WTC11 (cell line): Measurements from ENCODE around the gene HPCAL1. TPM values are rescaled to one million over a fixed set of nuclear protein-coding genes. Genes with fewer than 3 reads are reported as not detected.

ENCODE experiments used
- ATAC-seq: fragments of 200-7000 bp; cut with Tn5 transposase; 2 replicates; pipeline ENCODE4 v1.10.0; 2021; ENCODE audit warnings: mild to moderate bottlenecking, moderate library complexity
- CTCF ChIA-PET: fragments of 300-600 bp; sonication (Branson Sonifier 250); formaldehyde crosslinking; loops from one replicate; lab custom pipeline; 2021; ENCODE audit warnings: antibody characterized with exemption; lab: Charles Lee
- POLR2A ChIA-PET: fragments of 350-600 bp; sonication (Branson Sonifier 250); formaldehyde crosslinking; loops from one replicate; lab custom pipeline; 2021; ENCODE audit warnings: antibody characterized with exemption; lab: Charles Lee
- DNase-seq: peaks from one replicate; pipeline ENCODE4 v3.0.0; 2021; ENCODE audit warnings: low spot score
- H3K27ac Mint-ChIP-seq: 2 replicates; pipeline ENCODE4 v1.8.0; 2021; ENCODE audit warnings: mixed read lengths
- H3K27me3 Mint-ChIP-seq: 2 replicates; pipeline ENCODE4 v1.8.0; 2021; ENCODE audit warnings: low read depth, mild to moderate bottlenecking, moderate library complexity, mixed read lengths
- H3K36me3 Mint-ChIP-seq: 2 replicates; pipeline ENCODE4 v1.8.0; 2021; ENCODE audit warnings: mixed read lengths
- H3K4me1 Mint-ChIP-seq: 2 replicates; pipeline ENCODE4 v1.8.0; 2022; ENCODE audit warnings: mixed read lengths
- H3K4me3 Mint-ChIP-seq: 2 replicates; pipeline ENCODE4 v1.8.0; 2021; ENCODE audit warnings: mild to moderate bottlenecking, moderate library complexity, mixed read lengths
- H3K9me3 Mint-ChIP-seq: 2 replicates; pipeline ENCODE4 v1.8.0; 2021; ENCODE audit warnings: mixed read lengths
- ATF2 ChIP-seq: sonication (generic); formaldehyde crosslinking; IDR thresholded peaks from 2 replicates; pipeline ENCODE4 v1.8.1; 2022; ENCODE audit warnings: low read depth, missing genetic modification reagents, borderline replicate concordance
- E2F1 ChIP-seq: sonication (generic); formaldehyde crosslinking; IDR thresholded peaks from 2 replicates; pipeline ENCODE4 v1.8.0; 2022; ENCODE audit warnings: mild to moderate bottlenecking, missing genetic modification reagents
- ELF4 ChIP-seq: sonication (generic); formaldehyde crosslinking; IDR thresholded peaks from 2 replicates; pipeline ENCODE4 v1.8.1; 2022; ENCODE audit warnings: low read depth, mild to moderate bottlenecking, moderate library complexity, missing genetic modification reagents
- HMGA2 ChIP-seq: fragments of 250-450 bp; sonication (Bioruptor Pico); IDR thresholded peaks from 2 replicates; pipeline ENCODE4 v1.4.0; 2021; ENCODE audit warnings: mild to moderate bottlenecking, moderate library complexity
- MLX ChIP-seq: sonication (generic); formaldehyde crosslinking; IDR thresholded peaks from 2 replicates; pipeline ENCODE4 v1.8.1; 2023; ENCODE audit warnings: mild to moderate bottlenecking, missing genetic modification reagents, moderate library complexity
- MXD4 ChIP-seq: fragments of 250-450 bp; sonication (Bioruptor Pico); IDR thresholded peaks from 2 replicates; pipeline ENCODE4 v1.8.0; 2021; ENCODE audit warnings: mild to moderate bottlenecking, moderate library complexity, borderline replicate concordance
- NFE2L1 ChIP-seq: sonication (generic); formaldehyde crosslinking; IDR thresholded peaks from 2 replicates; pipeline ENCODE4 v1.8.1; 2023; ENCODE audit warnings: missing genetic modification reagents
- NR3C1 ChIP-seq: sonication (generic); formaldehyde crosslinking; conservative IDR thresholded peaks from 2 replicates; pipeline ENCODE4 v1.8.1; 2023; ENCODE audit warnings: low read depth, mild to moderate bottlenecking, missing genetic modification reagents
- PRDM15 ChIP-seq: sonication (generic); formaldehyde crosslinking; IDR thresholded peaks from 2 replicates; pipeline ENCODE4 v1.8.0; 2022; ENCODE audit warnings: missing genetic modification reagents
- SMAD3 ChIP-seq: sonication (generic); formaldehyde crosslinking; IDR thresholded peaks from 2 replicates; pipeline ENCODE4 v1.8.0; 2022; ENCODE audit warnings: missing genetic modification reagents, mild to moderate bottlenecking, borderline replicate concordance
- SMAD4 ChIP-seq: sonication (generic); formaldehyde crosslinking; IDR thresholded peaks from 2 replicates; pipeline ENCODE4 v1.8.0; 2022; ENCODE audit warnings: mild to moderate bottlenecking, missing genetic modification reagents
- SP1 ChIP-seq: sonication (generic); formaldehyde crosslinking; conservative IDR thresholded peaks from 2 replicates; pipeline ENCODE4 v1.8.1; 2022; ENCODE audit warnings: missing genetic modification reagents
- TP53 ChIP-seq: sonication (generic); formaldehyde crosslinking; IDR thresholded peaks from 2 replicates; pipeline ENCODE4 v1.8.1; 2023; ENCODE audit warnings: mild to moderate bottlenecking, missing genetic modification reagents
- USF2 ChIP-seq: sonication (generic); formaldehyde crosslinking; IDR thresholded peaks from 2 replicates; pipeline ENCODE4 v1.8.1; 2023; ENCODE audit warnings: mild to moderate bottlenecking, missing genetic modification reagents, moderate library complexity
- ZNF138 ChIP-seq: sonication (generic); formaldehyde crosslinking; conservative IDR thresholded peaks from 2 replicates; pipeline ENCODE4 v1.8.1; 2022; ENCODE audit warnings: mild to moderate bottlenecking, moderate library complexity, missing genetic modification reagents
- ZNF219 ChIP-seq: sonication (generic); formaldehyde crosslinking; IDR thresholded peaks from 2 replicates; pipeline ENCODE4 v1.8.0; 2023; ENCODE audit warnings: missing genetic modification reagents, mild to moderate bottlenecking, borderline replicate concordance
- ZNF423 ChIP-seq: fragments of 250-450 bp; sonication (Bioruptor Pico); IDR thresholded peaks from 2 replicates; pipeline ENCODE4 v2.1.2; 2022; ENCODE audit warnings: mild to moderate bottlenecking, moderate library complexity
- ZNF425 ChIP-seq: fragments of 250-450 bp; sonication (Bioruptor Pico); conservative IDR thresholded peaks from 2 replicates; pipeline ENCODE4 v1.9.0; 2021; ENCODE audit warnings: mild to moderate bottlenecking
- ZNF512 ChIP-seq: sonication (generic); formaldehyde crosslinking; IDR thresholded peaks from 2 replicates; pipeline ENCODE4 v1.8.1; 2022; ENCODE audit warnings: missing genetic modification reagents, borderline replicate concordance
- total RNA-seq: library from RNA; stranded (reverse); gene quantifications from 3 replicates; pipeline ENCODE4 v1.2.3, GENCODE V29; 2021

HPCAL1 gene
- total RNA-seq, 1 experiment from 2014 or later = 11.8 TPM

GRCh38 chr2:10285556-10286198, 17.0 kb upstream of the HPCAL1 start (continued):
- TF ChIP-seq PRDM15 (CRISPR knock-in tag) (peak; percentile 50; the same call in 1 of the 2 replicates), USF2 (CRISPR knock-in tag) (peak; percentile 78), NFE2L1 (CRISPR knock-in tag) (peak; percentile 96)
- TF ChIP-seq, all 79 proteins: peak for 11

- no peak for ATAC-seq
- CTCF ChIA-PET = interaction anchor here (0.8 to 3.6 kb wide), 9 partner anchors 15 to 214 kb away, joined by 3 to 35 read pairs (median 6); partner anchors contain the start of gene HPCAL1
- Mint-ChIP-seq H3K4me3 (no peak overlapping the region), H3K9me3 (no peaks in the 10 kb centered on the region; the same call in 1 of the 2 replicates), H3K4me1 (peaks cover 8% of the 10 kb centered on the region), H3K36me3 (no peaks in the 10 kb centered on the region), H3K27me3 (peaks cover 3% of the 10 kb centered on the region; the same call in 1 of the 2 replicates), H3K27ac (no peak overlapping the region)
- no peak for DNase-seq
- POLR2A ChIA-PET = interaction anchor here (1.1 to 1.3 kb wide), 2 partner anchors 15 to 61 kb away, joined by 3 read pairs; no protein-coding TSS in a partner anchor
- TF ChIP-seq ZNF219 (CRISPR knock-in tag) (no peak), ZNF138 (CRISPR knock-in tag) (no peak), SMAD4 (CRISPR knock-in tag) (no peak), SP1 (CRISPR knock-in tag) (no peak), SMAD3 (CRISPR knock-in tag) (no peak), E2F1 (CRISPR knock-in tag) (no peak), MLX (CRISPR knock-in tag) (no peak), HMGA2 (CRISPR knock-in tag) (no peak), ATF2 (CRISPR knock-in tag) (no peak), ELF4 (CRISPR knock-in tag) (no peak), NR3C1 (CRISPR knock-in tag) (no peak), ZNF425 (CRISPR knock-in tag) (no peak), ZNF423 (CRISPR knock-in tag) (no peak), TP53 (no peak), MXD4 (no peak), ZNF512 (CRISPR knock-in tag) (no peak)
These were observed 16.3 kb upstream of the HPCAL1 start for GRCh38 chr2:10286216-10287037.
